HCT116 (cell line): ENCODE data around the gene PPP1R1A. TPM values are rescaled to one million over a fixed set of nuclear protein-coding genes. Genes with fewer than 3 reads are reported as not detected.

Experiments
- ATAC-seq: fragments of 200-7000 bp; cut with Tn5 transposase; 2 replicates; pipeline ENCODE4 v1.9.1; 2020; ENCODE audit warnings: mild to moderate bottlenecking, moderate library complexity
- BruUV-seq: library from RNA; stranded (reverse); fragments of 400-500 nt; replicated peaks from 2 replicates; lab custom pipeline; 2021; lab: Mats Ljungman, UMichigan
- CTCF ChIA-PET: fragments of 300-600 bp; sonication (Branson Sonifier 250); formaldehyde crosslinking; loops from one replicate; lab custom pipeline; 2021; ENCODE audit warnings: antibody characterized with exemption; lab: Charles Lee
- POLR2A ChIA-PET: fragments of 300-600, 350-600 bp; sonication (Branson Sonifier 250); formaldehyde crosslinking; loops from one replicate; lab custom pipeline; 2021; ENCODE audit warnings: antibody characterized with exemption; lab: Charles Lee
- RAD21 ChIA-PET, 2 experiments: fragments of 300-600 bp; sonication (Branson Sonifier 250); formaldehyde crosslinking; loops; one replicate each; lab custom pipeline; 2023; ENCODE audit warnings: low total read pairs in 2 of 2; ENCODE audit not compliant: uncharacterized antibody in 2 of 2, unreplicated experiment in 2 of 2, low non-redundant PET in 1 of 2; lab: Charles Lee
- DNase-seq: peaks from one replicate; pipeline ENCODE4 v3.0.0-alpha.2; 2010; ENCODE audit warnings: low read depth, low spot score
- H2AFZ ChIP-seq: fragments of 200-600 bp; shearing (Covaris generic), sonication (generic); 2 replicates; pipeline ENCODE4 v1.6.1; 2017; ENCODE audit warnings: low read depth, mixed run types, mixed read lengths, antibody characterized with exemption, low read length; ENCODE audit not compliant: poor library complexity, severe bottlenecking
- H3K27ac ChIP-seq: 2 replicates; pipeline ENCODE4 v1.5.1; 2012; ENCODE audit warnings: low read depth, low read length
- H3K27me3 ChIP-seq: fragments of 200-600 bp; sonication (generic); 2 replicates; pipeline ENCODE4 v1.6.1; 2016; ENCODE audit warnings: mixed run types, low read length, mixed read lengths; ENCODE audit not compliant: insufficient read depth
- H3K36me3 ChIP-seq, 2 experiments: fragments of 200-500 bp in 1 of 2; fragments of 200-600 bp in 1 of 2; sonication (Bioruptor generic) in 1 of 2; sonication (generic) in 1 of 2; 2 replicates each; pipeline versions ENCODE4 v1.5.1 to v1.6.1; 2014 to 2016; ENCODE audit warnings: low read length in 2 of 2, inconsistent platforms in 1 of 2, mixed read lengths in 1 of 2, mixed run types in 1 of 2; ENCODE audit not compliant: insufficient read depth in 2 of 2, control insufficient read depth in 1 of 2
- H3K4me1 ChIP-seq, 2 experiments: fragments of 200-600 bp in 1 of 2; sonication (generic) in 1 of 2; 2 replicates each; pipeline versions ENCODE4 v1.5.1 to v1.6.1; 2012 to 2017; ENCODE audit warnings: low read length in 2 of 2, inconsistent platforms in 1 of 2, mild to moderate bottlenecking in 1 of 2, mixed read lengths in 1 of 2, mixed run types in 1 of 2, moderate library complexity in 1 of 2; ENCODE audit not compliant: insufficient read depth in 2 of 2, control insufficient read depth in 1 of 2
- H3K4me2 ChIP-seq: fragments of 200-600 bp; sonication (generic); 2 replicates; pipeline ENCODE4 v1.6.1; 2017; ENCODE audit warnings: mixed run types, low read length, mixed read lengths
- H3K4me3 ChIP-seq, 2 experiments: fragments of 200-600 bp in 1 of 2; sonication (generic) in 1 of 2; replicated peaks in 1 of 2; 2 replicates each; pipeline ENCODE4 v1.5.1; 2011 to 2016; ENCODE audit warnings: low read length in 2 of 2, control low read depth in 1 of 2, low read depth in 1 of 2, mild to moderate bottlenecking in 1 of 2, mixed read lengths in 1 of 2, mixed run types in 1 of 2
- H3K79me2 ChIP-seq: fragments of 200-600 bp; sonication (generic); 2 replicates; pipeline ENCODE4 v1.6.1; 2017; ENCODE audit warnings: mild to moderate bottlenecking, mixed run types, low read length, moderate library complexity, mixed read lengths; ENCODE audit not compliant: insufficient read depth
- H3K9ac ChIP-seq: fragments of 200-600 bp; sonication (generic); 2 replicates; pipeline ENCODE4 v1.6.1; 2016; ENCODE audit warnings: low read length, mixed read lengths
- H3K9me2 ChIP-seq: fragments of 200-600 bp; sonication (generic), shearing (Covaris generic); 2 replicates; pipeline ENCODE4 v1.6.1; 2017; ENCODE audit warnings: mixed run types, mild to moderate bottlenecking, moderate library complexity; ENCODE audit not compliant: insufficient read depth
- H3K9me3 ChIP-seq, 2 experiments: fragments of 200-500 bp in 1 of 2; fragments of 200-600 bp in 1 of 2; sonication (Bioruptor generic) in 1 of 2; sonication (generic) in 1 of 2; 2 replicates each; pipeline ENCODE4 v1.6.1; 2014 to 2017; ENCODE audit warnings: low read length in 2 of 2, mixed read lengths in 2 of 2, inconsistent platforms in 1 of 2, low read depth in 1 of 2, mild to moderate bottlenecking in 1 of 2, mixed run types in 1 of 2, moderate library complexity in 1 of 2; ENCODE audit not compliant: control insufficient read depth in 1 of 2, insufficient read depth in 1 of 2
- H4K20me1 ChIP-seq: fragments of 200-600 bp; sonication (generic), shearing (Covaris generic); 2 replicates; pipeline ENCODE4 v1.6.1; 2017; ENCODE audit warnings: mixed run types, mild to moderate bottlenecking, moderate library complexity; ENCODE audit not compliant: insufficient read depth
- ELF1 ChIP-seq: IDR thresholded peaks from 2 replicates; pipeline ENCODE4 v1.6.1; 2012; ENCODE audit warnings: low read depth, borderline replicate concordance
- POLR2A ChIP-seq: IDR thresholded peaks from 2 replicates; pipeline ENCODE4 v1.7.0; 2011; ENCODE audit warnings: borderline replicate concordance; ENCODE audit not compliant: insufficient read depth, insufficient read length; ENCODE audit errors: extremely low read depth
- TCF7L2 ChIP-seq: IDR thresholded peaks from 2 replicates; pipeline ENCODE4 v1.7.0; 2011; ENCODE audit warnings: borderline replicate concordance, inconsistent platforms; ENCODE audit not compliant: insufficient read depth, insufficient read length; ENCODE audit errors: extremely low read depth
- YY1 ChIP-seq: IDR thresholded peaks from 2 replicates; pipeline ENCODE4 v1.6.1; 2011; ENCODE audit warnings: low read length, low read depth, moderate library complexity, mild to moderate bottlenecking; ENCODE audit not compliant: insufficient replicate concordance; ENCODE audit errors: extremely low read depth
- ZBTB33 ChIP-seq: IDR thresholded peaks from 2 replicates; pipeline ENCODE4 v1.6.1; 2011; ENCODE audit warnings: mild to moderate bottlenecking, low read length, moderate library complexity; ENCODE audit not compliant: insufficient replicate concordance; ENCODE audit errors: extremely low read depth
- ZNF274 ChIP-seq: fragments of 200-500 bp; sonication (Bioruptor generic); IDR thresholded peaks from 2 replicates; pipeline ENCODE4 v1.6.1; 2014; ENCODE audit warnings: mild to moderate bottlenecking, low read depth, low read length, inconsistent platforms
- intact Hi-C: fragments of 100-400 bp; cut with micrococcal nuclease; formaldehyde crosslinking; loops from 2 replicates; pipeline ENCODE4 v1.10.0; 2022
- total RNA-seq: library from RNA; stranded (reverse); gene quantifications from one replicate; pipeline ENCODE4 v1.2.1, GENCODE V29; 2021; ENCODE audit not compliant: unreplicated experiment
- TF ChIP-seq, protein P1 (sequence below), 3 experiments: fragments of 200-600 bp in 1 of 3; sonication (generic) in 1 of 3; IDR thresholded peaks in 2 of 3; conservative IDR thresholded peaks in 1 of 3; 2 replicates each; pipeline ENCODE4 v1.5.1; 2012 to 2017; ENCODE audit warnings: low read depth in 2 of 3, low read length in 2 of 3, antibody characterized with exemption in 1 of 3, borderline replicate concordance in 1 of 3, control low read depth in 1 of 3, mild to moderate bottlenecking in 1 of 3, mixed read lengths in 1 of 3, mixed run types in 1 of 3, moderate library complexity in 1 of 3; ENCODE audit not compliant: insufficient read depth in 1 of 3

Gene PPP1R1A
- total RNA-seq, 1 experiment from 2014 or later: 0.61 TPM

DNA sequence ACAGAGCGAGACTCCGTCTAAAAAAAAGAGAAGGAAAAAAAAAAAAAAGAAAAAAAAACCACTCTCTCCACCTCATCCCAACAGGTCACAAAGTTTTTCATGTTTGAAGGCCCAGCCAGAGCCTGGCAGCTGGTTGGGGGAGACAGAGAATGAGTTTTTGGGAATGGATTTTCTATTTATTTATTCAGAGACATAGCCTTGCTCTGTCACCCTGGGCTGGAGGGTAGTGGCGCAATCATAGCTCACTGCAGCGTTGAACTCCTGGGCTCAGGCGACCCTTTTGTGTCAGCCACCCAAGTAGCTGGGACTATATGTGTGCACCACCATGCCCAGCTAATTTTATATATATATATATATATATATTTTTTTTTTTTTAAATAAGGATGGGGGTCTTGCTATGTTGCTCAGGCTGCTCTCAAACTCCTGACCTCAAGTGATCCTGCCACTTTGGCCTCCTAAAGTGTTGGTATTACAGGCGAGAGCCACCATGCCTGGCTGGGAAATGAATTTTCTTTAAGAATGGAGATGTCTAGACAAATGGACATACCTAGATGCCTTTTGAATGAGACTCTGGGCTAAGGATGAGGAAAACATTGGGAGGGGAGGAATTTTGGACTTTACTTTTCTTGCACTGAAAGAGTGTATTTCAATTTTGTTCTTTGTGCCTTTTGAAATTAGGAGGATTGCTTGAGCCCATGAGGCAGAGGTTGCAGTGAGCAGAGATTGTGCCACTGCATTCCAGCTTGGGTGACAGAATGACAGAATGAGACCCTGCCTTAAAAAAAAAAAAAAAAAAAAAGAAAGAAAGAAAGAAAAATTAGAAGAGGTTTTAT, 16.9 kb upstream of the PPP1R1A start:
- intact Hi-C loops: no loop called here
- Histone ChIP-seq H3K4me2 (no peak overlapping the region), H3K36me3 (no peaks in the 10 kb centered on the region), H3K4me3 (no peak overlapping the region), H3K9me2 (no peaks in the 10 kb centered on the region), H3K27ac (no peak overlapping the region), H3K9ac (no peak overlapping the region), H4K20me1 (no peaks in the 10 kb centered on the region), H2AFZ (no peak overlapping the region), H3K27me3 (peaks cover 17% of the 10 kb centered on the region; the same call in 1 of the 2 replicates), H3K4me1 (peaks cover 0 to 11% of the 10 kb centered on the region in 2 experiments; a peak in 3 of 4 replicates), H3K9me3 (no peaks in the 10 kb centered on the region), H3K79me2 (no peaks in the 10 kb centered on the region)
- CTCF ChIA-PET: interaction anchor here (1.1 to 1.8 kb wide), 4 partner anchors 9 to 78 kb away, joined by 3 to 7 read pairs (median 5); no protein-coding TSS in a partner anchor
- TF ChIP-seq TCF7L2 (no peak), YY1 (no peak), ZNF274 (no peak), POLR2A (no peak), ELF1 (no peak), ZBTB33 (no peak)
- TF ChIP-seq, protein P1, sequence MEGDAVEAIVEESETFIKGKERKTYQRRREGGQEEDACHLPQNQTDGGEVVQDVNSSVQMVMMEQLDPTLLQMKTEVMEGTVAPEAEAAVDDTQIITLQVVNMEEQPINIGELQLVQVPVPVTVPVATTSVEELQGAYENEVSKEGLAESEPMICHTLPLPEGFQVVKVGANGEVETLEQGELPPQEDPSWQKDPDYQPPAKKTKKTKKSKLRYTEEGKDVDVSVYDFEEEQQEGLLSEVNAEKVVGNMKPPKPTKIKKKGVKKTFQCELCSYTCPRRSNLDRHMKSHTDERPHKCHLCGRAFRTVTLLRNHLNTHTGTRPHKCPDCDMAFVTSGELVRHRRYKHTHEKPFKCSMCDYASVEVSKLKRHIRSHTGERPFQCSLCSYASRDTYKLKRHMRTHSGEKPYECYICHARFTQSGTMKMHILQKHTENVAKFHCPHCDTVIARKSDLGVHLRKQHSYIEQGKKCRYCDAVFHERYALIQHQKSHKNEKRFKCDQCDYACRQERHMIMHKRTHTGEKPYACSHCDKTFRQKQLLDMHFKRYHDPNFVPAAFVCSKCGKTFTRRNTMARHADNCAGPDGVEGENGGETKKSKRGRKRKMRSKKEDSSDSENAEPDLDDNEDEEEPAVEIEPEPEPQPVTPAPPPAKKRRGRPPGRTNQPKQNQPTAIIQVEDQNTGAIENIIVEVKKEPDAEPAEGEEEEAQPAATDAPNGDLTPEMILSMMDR (IDR thresholded peaks at IDR 0.05 in 2 of 3, conservative IDR thresholded peaks at IDR 0.05 in 1 of 3; ENCODE audit: borderline replicate concordance in 1 of 3, insufficient read depth in 1 of 3, low read depth in 2 of 3, low read length in 2 of 3): no peak
- RAD21 ChIA-PET: no interaction called here
- ATAC-seq (no peak), DNase-seq (no peak)
- POLR2A ChIA-PET: no interaction called here
- BruUV-seq: no TSS peak
